Measurements from ENCODE around the gene ITPK1.

Gene ITPK1

GRCh38 chr14:92906823-92907222 lies 208.9 kb downstream of the ITPK1 start:
- DNase-seq, result no peak

- no peak for DNase-seq
These were observed 209.3 kb downstream of the ITPK1 start for GRCh38 chr14:92906420-92906819.

GRCh38 chr14:92905667-92906066 lies 210.1 kb downstream of the ITPK1 start:
- DNase-seq, result no peak

GRCh38 chr14:92903359-92903758 lies 212.4 kb downstream of the ITPK1 start:
- DNase-seq, result no peak

- no peak for DNase-seq
These were observed 213.0 kb downstream of the ITPK1 start for GRCh38 chr14:92902726-92903125.

GRCh38 chr14:92902191-92902590 lies 213.5 kb downstream of the ITPK1 start:
- DNase-seq, result no peak

GRCh38 chr14:92900660-92901059 lies 215.1 kb downstream of the ITPK1 start:
- DNase-seq, result no peak

GRCh38 chr14:92898566-92899131 lies 217.1 kb downstream of the ITPK1 start:
- no peak for DNase-seq

GRCh38 chr14:92897922-92898565 lies 217.7 kb downstream of the ITPK1 start:
- DNase-seq, result no peak

GRCh38 chr14:92895352-92895878 lies 220.3 kb downstream of the ITPK1 start:
- no peak for DNase-seq

GRCh38 chr14:92892589-92892988 lies 223.1 kb downstream of the ITPK1 start:
- DNase-seq, result no peak

GRCh38 chr14:92890830-92891588 lies 224.7 kb downstream of the ITPK1 start:
- DNase-seq, result no peak

GRCh38 chr14:92888896-92889295 lies 226.8 kb downstream of the ITPK1 start:
- DNase-seq, result no peak

GRCh38 chr14:92887157-92887556 lies 228.6 kb downstream of the ITPK1 start:
- no peak for DNase-seq

Data from cerebellar nuclear complex (tissue), 1 donor.